OCI-LY3 (cell line): ENCODE measurements around the gene IP6K1.
"Not testable (repeated sequence)": the region's sequence is repeated elsewhere in the genome, so short reads cannot be mapped to it uniquely, and the experiment has no call there.

Source experiments
- H2AFZ ChIP-seq: fragments of 200-600, 300-600 bp; shearing (Covaris generic); 2 replicates; pipeline ENCODE4 v1.6.0; 2014; ENCODE audit warnings: antibody characterized with exemption, low read depth, low read length
- H3K27ac ChIP-seq: fragments of 200-600, 300-600 bp; sonication (generic); 2 replicates; pipeline ENCODE4 v1.5.1; 2014; ENCODE audit warnings: mild to moderate bottlenecking, low read length, moderate library complexity, mixed read lengths
- H3K27me3 ChIP-seq: fragments of 200-600, 300-600 bp; sonication (generic); 2 replicates; pipeline ENCODE4 v1.6.1; 2014; ENCODE audit warnings: low read depth, low read length, mixed read lengths
- H3K36me3 ChIP-seq: fragments of 200-600, 300-600 bp; sonication (generic); replicated peaks from 2 replicates; pipeline ENCODE3; 2014; ENCODE audit warnings: low read depth, low read length, mixed read lengths
- H3K4me1 ChIP-seq: fragments of 300-600, 200-600 bp; sonication (generic); 2 replicates; pipeline ENCODE4 v1.6.1; 2014; ENCODE audit warnings: low read length, mixed read lengths
- H3K4me2 ChIP-seq: fragments of 200-600, 300-600 bp; sonication (generic); 2 replicates; pipeline ENCODE4 v1.6.1; 2014; ENCODE audit warnings: low read length, mixed read lengths
- H3K4me3 ChIP-seq: fragments of 300-600, 200-600 bp; sonication (generic); 2 replicates; pipeline ENCODE4 v1.5.1; 2014; ENCODE audit warnings: antibody characterized with exemption, mild to moderate bottlenecking, low read length, moderate library complexity
- H3K79me2 ChIP-seq: fragments of 300-600, 200-600 bp; shearing (Covaris generic); 2 replicates; pipeline ENCODE4 v1.6.1; 2014; ENCODE audit warnings: mild to moderate bottlenecking, low read length, mixed read lengths
- H3K9ac ChIP-seq: fragments of 300-600, 200-600 bp; shearing (Covaris generic); 2 replicates; pipeline ENCODE4 v1.6.0; 2014; ENCODE audit warnings: mild to moderate bottlenecking, low read length, moderate library complexity
- H3K9me3 ChIP-seq: fragments of 200-600, 300-600 bp; shearing (Covaris generic); 2 replicates; pipeline ENCODE4 v1.6.1; 2014; ENCODE audit warnings: low read length, mixed read lengths; ENCODE audit not compliant: insufficient read depth
- H4K20me1 ChIP-seq: fragments of 200-600, 300-600 bp; sonication (generic); 2 replicates; pipeline ENCODE4 v1.6.1; 2016; ENCODE audit warnings: low read length, mixed read lengths; ENCODE audit not compliant: insufficient read depth
- EZH2phosphoT487 ChIP-seq: fragments of 200-600 bp; shearing (Covaris generic); IDR thresholded peaks from 2 replicates; pipeline ENCODE4 v1.6.1; 2018; ENCODE audit warnings: antibody characterized with exemption, mixed run types, low read depth
- TF ChIP-seq, protein P1 (sequence below): fragments of 200-600, 300-600 bp; sonication (generic); IDR thresholded peaks from 2 replicates; pipeline ENCODE4 v1.5.1; 2014; ENCODE audit warnings: antibody characterized with exemption, low read length, low read depth

IP6K1 gene

GRCh38 chr3:49787536-49787935 lies 1.2 kb upstream of the IP6K1 start:
- Histone ChIP-seq H3K36me3 (peaks cover 3% of the 10 kb centered on the region), H3K27ac (no peak overlapping the region), H3K4me2 (peak overlapping the region; percentile 89), H3K4me1 (peaks cover 14% of the 10 kb centered on the region), H3K27me3 (no peaks in the 10 kb centered on the region), H3K9me3 (no peaks in the 10 kb centered on the region), H3K79me2 (peaks cover 30% of the 10 kb centered on the region), H4K20me1 (no peaks in the 10 kb centered on the region), H3K4me3 (peak overlapping the region; percentile 83; the same call in 1 of the 2 replicates), H3K9ac (no peak overlapping the region), H2AFZ (no peak overlapping the region)
- TF ChIP-seq, protein P1, sequence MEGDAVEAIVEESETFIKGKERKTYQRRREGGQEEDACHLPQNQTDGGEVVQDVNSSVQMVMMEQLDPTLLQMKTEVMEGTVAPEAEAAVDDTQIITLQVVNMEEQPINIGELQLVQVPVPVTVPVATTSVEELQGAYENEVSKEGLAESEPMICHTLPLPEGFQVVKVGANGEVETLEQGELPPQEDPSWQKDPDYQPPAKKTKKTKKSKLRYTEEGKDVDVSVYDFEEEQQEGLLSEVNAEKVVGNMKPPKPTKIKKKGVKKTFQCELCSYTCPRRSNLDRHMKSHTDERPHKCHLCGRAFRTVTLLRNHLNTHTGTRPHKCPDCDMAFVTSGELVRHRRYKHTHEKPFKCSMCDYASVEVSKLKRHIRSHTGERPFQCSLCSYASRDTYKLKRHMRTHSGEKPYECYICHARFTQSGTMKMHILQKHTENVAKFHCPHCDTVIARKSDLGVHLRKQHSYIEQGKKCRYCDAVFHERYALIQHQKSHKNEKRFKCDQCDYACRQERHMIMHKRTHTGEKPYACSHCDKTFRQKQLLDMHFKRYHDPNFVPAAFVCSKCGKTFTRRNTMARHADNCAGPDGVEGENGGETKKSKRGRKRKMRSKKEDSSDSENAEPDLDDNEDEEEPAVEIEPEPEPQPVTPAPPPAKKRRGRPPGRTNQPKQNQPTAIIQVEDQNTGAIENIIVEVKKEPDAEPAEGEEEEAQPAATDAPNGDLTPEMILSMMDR = no peak
- no peak for TF ChIP-seq EZH2phosphoT487

DNA sequence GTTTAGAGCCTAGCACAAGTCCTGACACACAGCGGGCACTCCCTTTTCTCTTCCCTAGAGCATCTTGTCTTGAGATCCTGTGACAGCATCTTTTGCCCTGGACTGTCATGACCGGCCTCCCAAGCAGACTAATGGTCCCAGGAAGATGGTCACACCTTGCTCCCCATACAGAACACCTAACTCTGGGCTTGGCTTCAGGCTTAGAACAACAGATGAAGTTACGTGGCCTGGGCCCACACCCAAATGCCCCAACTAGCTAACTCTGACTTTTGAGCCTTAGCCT lies 781 bp upstream of the IP6K1 start:
- Histone ChIP-seq H4K20me1 (no peaks in the 10 kb centered on the region), H3K27me3 (no peaks in the 10 kb centered on the region), H3K4me1 (peaks cover 14% of the 10 kb centered on the region), H3K36me3 (peaks cover 7% of the 10 kb centered on the region), H2AFZ (no peak overlapping the region; the same call in 1 of the 2 replicates), H3K79me2 (peaks cover 34% of the 10 kb centered on the region), H3K27ac (no peak overlapping the region), H3K4me3 (peak overlapping the region; percentile 83), H3K9me3 (no peaks in the 10 kb centered on the region), H3K4me2 (peak overlapping the region; percentile 89), H3K9ac (peak overlapping the region; percentile 84)
- no peak for TF ChIP-seq EZH2phosphoT487

DNA sequence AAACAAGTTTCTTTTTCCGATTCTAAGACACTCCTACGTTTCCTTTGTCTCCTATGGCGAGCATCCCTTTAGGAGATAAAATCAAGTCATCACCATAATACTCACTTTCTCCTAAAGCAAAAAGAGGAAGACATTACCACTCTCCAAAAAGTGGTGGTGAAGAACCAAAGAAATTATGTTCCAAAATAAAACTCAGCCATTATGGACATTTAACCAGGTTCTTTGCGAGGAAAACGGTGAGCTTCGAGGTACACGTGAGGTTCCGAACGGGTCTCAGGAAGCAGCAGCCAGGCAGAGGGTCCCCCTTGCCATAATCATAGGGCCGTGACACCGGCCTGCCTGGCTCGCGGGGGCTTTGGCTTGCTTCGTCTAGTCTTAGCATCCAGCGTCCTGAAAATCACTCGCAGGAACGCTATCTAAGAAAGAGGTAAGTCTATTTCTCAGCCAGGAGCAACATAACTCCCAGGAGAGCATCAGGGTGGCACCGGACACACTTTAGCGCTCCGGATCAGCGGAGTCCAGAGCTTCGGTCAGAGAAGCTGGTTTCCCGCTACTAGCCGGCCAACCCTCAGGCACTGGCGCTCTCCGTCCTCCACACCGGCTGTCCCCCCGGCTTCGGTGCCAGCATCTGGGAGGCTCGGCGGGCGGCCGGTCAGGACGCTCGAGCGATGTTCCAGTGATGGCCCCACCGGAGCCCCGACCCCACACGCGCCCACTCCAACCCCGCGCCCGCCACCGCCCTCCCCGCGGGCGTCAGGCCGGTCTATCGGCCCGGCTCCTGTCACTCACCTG lies 581 bp downstream of the IP6K1 start:
- Histone ChIP-seq H4K20me1 (0 out of 2 replicates have a peak, but pooled peaks cover 3% of the 10 kb centered on the region), H2AFZ (peak overlapping the region; percentile 42; the same call in 1 of the 2 replicates), H3K4me1 (peaks cover 14% of the 10 kb centered on the region), H3K36me3 (peaks cover 13% of the 10 kb centered on the region), H3K4me3 (peak overlapping the region; percentile 83), H3K79me2 (peaks cover 42% of the 10 kb centered on the region), H3K27ac (peak overlapping the region; percentile 23), H3K9me3 (no peaks in the 10 kb centered on the region), H3K4me2 (peak overlapping the region; percentile 98), H3K9ac (peak overlapping the region; percentile 71), H3K27me3 (no peaks in the 10 kb centered on the region)
- TF ChIP-seq, protein P1 = no peak
- TF ChIP-seq EZH2phosphoT487 = no peak

- Histone ChIP-seq H3K79me2 (peaks cover 74% of the 10 kb centered on the region), H3K36me3 (peaks cover 24% of the 10 kb centered on the region), H4K20me1 (peaks cover 17% of the 10 kb centered on the region), H3K4me1 (peaks cover 13% of the 10 kb centered on the region)
- not testable (repeated sequence) for H3K4me2 ChIP-seq, H3K4me3 ChIP-seq, H2AFZ ChIP-seq, H3K9ac ChIP-seq, H3K9me3 ChIP-seq, H3K27ac ChIP-seq, H3K27me3 ChIP-seq
Observed at GRCh38 chr3:49782277-49782676, 4.1 kb downstream of the IP6K1 start.

DNA sequence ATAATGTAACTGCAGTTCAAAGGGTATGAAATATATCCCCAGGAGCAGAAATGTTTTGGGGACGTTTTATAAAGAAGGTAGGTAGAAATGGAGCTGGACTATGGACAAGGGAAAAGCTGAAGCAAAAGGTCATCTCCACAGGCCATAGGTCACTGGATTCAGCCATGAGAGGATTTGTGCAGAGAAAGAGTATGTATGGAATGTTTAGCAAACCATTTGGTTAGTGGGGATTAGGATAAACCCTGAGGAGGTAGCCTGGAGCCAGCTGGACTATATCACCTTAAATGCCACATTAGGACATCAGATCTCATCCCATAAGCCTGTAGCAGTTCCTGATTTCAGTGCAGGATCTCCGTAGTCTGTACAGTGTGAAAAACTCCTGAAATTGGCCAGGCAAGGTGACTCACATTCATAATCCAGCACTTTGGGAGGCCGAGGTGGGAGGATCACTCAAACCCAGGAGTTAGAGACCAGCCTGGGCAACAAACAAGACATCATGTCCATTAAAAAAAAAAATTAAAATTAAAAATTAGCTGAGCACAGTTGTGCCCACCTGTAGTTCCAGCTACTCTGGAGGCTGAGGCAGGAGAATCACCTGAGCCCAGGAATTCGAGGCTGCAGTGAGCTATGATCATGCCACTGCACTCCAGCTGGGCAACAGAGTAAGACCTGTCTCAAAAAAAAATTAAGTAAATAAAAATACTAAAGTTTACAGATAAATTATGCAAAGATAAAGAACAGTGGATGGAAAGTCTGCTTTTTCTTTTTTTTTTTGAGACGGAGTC lies 4.7 kb downstream of the IP6K1 start:
- H3K27ac ChIP-seq = no peak overlapping the region
- H3K9me3 ChIP-seq = no peaks in the 10 kb centered on the region
- H3K27me3 ChIP-seq = no peaks in the 10 kb centered on the region
- no peak overlapping the region for H3K4me3 ChIP-seq
- peaks cover 8% of the 10 kb centered on the region for H3K4me1 ChIP-seq
- no peak overlapping the region for H3K4me2 ChIP-seq
- no peak overlapping the region for H3K9ac ChIP-seq
- peaks cover 17% of the 10 kb centered on the region for H4K20me1 ChIP-seq
- no peak overlapping the region for H2AFZ ChIP-seq
- TF ChIP-seq, protein P1 = no peak
- TF ChIP-seq EZH2phosphoT487 = no peak
- peaks cover 80% of the 10 kb centered on the region for H3K79me2 ChIP-seq
- peaks cover 26% of the 10 kb centered on the region for H3K36me3 ChIP-seq

- H3K4me1 ChIP-seq, H3K27ac ChIP-seq, H2AFZ ChIP-seq, H3K4me2 ChIP-seq, H3K4me3 ChIP-seq, H3K9ac ChIP-seq, H3K27me3 ChIP-seq, H3K9me3 ChIP-seq: not testable (repeated sequence)
- Histone ChIP-seq H4K20me1 (peaks cover 17% of the 10 kb centered on the region), H3K36me3 (peaks cover 27% of the 10 kb centered on the region), H3K79me2 (peaks cover 82% of the 10 kb centered on the region)
Observed at GRCh38 chr3:49780975-49781365, 5.4 kb downstream of the IP6K1 start.
